NB4 (cell line): Measurements from ENCODE around the gene AMH.

ENCODE experiments used
- MYC ChIP-seq: IDR thresholded peaks from 2 replicates; pipeline ENCODE4 v1.6.1; 2011; ENCODE audit warnings: low read depth, low read length
- POLR2A ChIP-seq: IDR thresholded peaks from 2 replicates; pipeline ENCODE4 v1.6.1; 2011; ENCODE audit warnings: mild to moderate bottlenecking; ENCODE audit not compliant: insufficient read length; ENCODE audit errors: extremely low read depth
- TF ChIP-seq, protein P1 (sequence below): IDR thresholded peaks from one replicate; pipeline ENCODE4 v1.5.1; 2012; ENCODE audit warnings: low read depth, low read length

DNA sequence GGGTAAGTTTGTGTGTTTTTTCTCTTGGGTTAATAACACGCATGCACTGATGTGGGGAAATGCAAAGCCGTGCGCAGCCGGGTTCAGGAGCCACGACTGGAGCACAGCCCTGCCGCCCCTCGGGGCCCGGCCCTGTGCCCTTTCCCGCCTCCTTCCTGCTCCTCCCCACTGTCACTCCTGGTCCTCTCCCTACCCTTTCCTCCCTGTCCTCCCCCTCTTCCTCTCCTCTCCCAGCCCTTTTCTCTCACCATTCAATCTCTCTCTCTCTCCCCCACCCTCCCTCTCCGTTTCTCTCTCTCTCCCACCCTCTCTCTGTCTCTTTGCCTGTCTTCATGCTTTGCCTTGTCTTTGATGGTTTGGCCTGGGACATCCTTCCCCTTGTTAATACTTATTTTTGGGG lies 40.1 kb upstream of the AMH start:
- TF ChIP-seq POLR2A (no peak), MYC (no peak)
- TF ChIP-seq, protein P1, sequence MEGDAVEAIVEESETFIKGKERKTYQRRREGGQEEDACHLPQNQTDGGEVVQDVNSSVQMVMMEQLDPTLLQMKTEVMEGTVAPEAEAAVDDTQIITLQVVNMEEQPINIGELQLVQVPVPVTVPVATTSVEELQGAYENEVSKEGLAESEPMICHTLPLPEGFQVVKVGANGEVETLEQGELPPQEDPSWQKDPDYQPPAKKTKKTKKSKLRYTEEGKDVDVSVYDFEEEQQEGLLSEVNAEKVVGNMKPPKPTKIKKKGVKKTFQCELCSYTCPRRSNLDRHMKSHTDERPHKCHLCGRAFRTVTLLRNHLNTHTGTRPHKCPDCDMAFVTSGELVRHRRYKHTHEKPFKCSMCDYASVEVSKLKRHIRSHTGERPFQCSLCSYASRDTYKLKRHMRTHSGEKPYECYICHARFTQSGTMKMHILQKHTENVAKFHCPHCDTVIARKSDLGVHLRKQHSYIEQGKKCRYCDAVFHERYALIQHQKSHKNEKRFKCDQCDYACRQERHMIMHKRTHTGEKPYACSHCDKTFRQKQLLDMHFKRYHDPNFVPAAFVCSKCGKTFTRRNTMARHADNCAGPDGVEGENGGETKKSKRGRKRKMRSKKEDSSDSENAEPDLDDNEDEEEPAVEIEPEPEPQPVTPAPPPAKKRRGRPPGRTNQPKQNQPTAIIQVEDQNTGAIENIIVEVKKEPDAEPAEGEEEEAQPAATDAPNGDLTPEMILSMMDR = no peak
